BLaER1 treated with 17β-estradiol and CSF1 and Interleukin-3, amounts not matched to agents 10 nM and 100 nM (cell line): ENCODE results near the gene IRS1.
A peak's percentile ranks its signal among the peaks of the same experiment; 100 is the strongest.

ENCODE experiments used
- H3K27ac ChIP-seq, 11 experiments: shearing (Covaris generic); formaldehyde crosslinking; 2 replicates each; pipeline ENCODE4 v1.8.1; 2022
- H3K27me3 ChIP-seq, 11 experiments: shearing (Covaris generic); formaldehyde crosslinking; 2 replicates each; pipeline ENCODE4 v1.8.1; 2022
- H3K36me3 ChIP-seq, 11 experiments: shearing (Covaris generic); formaldehyde crosslinking; 2 replicates each; pipeline ENCODE4 v1.8.1; 2022
- H3K4me1 ChIP-seq, 10 experiments: shearing (Covaris generic); formaldehyde crosslinking; 2 replicates each; pipeline ENCODE4 v1.8.1; 2022
- H3K4me2 ChIP-seq, 11 experiments: shearing (Covaris generic); formaldehyde crosslinking; 2 replicates each; pipeline ENCODE4 v1.8.1; 2022
- H3K4me3 ChIP-seq, 10 experiments: shearing (Covaris generic); formaldehyde crosslinking; 2 replicates each; pipeline ENCODE4 v1.8.1; 2022
- H3K9ac ChIP-seq, 11 experiments: shearing (Covaris generic); formaldehyde crosslinking; 2 replicates each; pipeline ENCODE4 v1.8.1; 2022
- H3K9me3 ChIP-seq, 11 experiments: shearing (Covaris generic); formaldehyde crosslinking; replicated peaks in 1 of 11; 2 replicates each; pipeline ENCODE4 v1.8.1; 2022
- H4K20me1 ChIP-seq, 11 experiments: shearing (Covaris generic); formaldehyde crosslinking; 2 replicates each; pipeline ENCODE4 v1.8.1; 2022
- Cebpa-rat ChIP-seq, 11 experiments: shearing (Covaris generic); IDR thresholded peaks; 2 replicates each; pipeline ENCODE4 v1.8.1; 2022

IRS1 gene

GRCh38 chr2:226738821-226739544 is 60.6 kb downstream of the IRS1 start:
- Histone ChIP-seq H3K4me2 (no peak overlapping the region), H3K9me3 (peaks cover 0 to 11% (median 0%) of the 10 kb centered on the region in 11 experiments; a peak in 6 of 22 replicates), H3K27me3 (no peaks in the 10 kb centered on the region), H3K27ac (no peak overlapping the region), H4K20me1 (no peaks in the 10 kb centered on the region), H3K9ac (no peak overlapping the region), H3K4me3 (no peak overlapping the region), H3K36me3 (peaks cover 0 to 14% (median 0%) of the 10 kb centered on the region in 11 experiments; a peak in 1 of 22 replicates), H3K4me1 (peaks cover 0 to 4% (median 0%) of the 10 kb centered on the region in 10 experiments; a peak in 1 of 20 replicates)
- no peak for TF ChIP-seq Cebpa-rat (IDR thresholded peaks at IDR 0.05)

GRCh38 chr2:226738191-226738820 is 61.3 kb downstream of the IRS1 start:
- H3K27me3 ChIP-seq: no peaks in the 10 kb centered on the region; a peak in 1 of 22 replicates
- H4K20me1 ChIP-seq: no peaks in the 10 kb centered on the region
- peaks cover 0 to 4% (median 0%) of the 10 kb centered on the region in 10 experiments; a peak in 1 of 20 replicates for H3K4me1 ChIP-seq
- H3K27ac ChIP-seq: no peak overlapping the region
- H3K9ac ChIP-seq: no peak overlapping the region
- H3K4me3 ChIP-seq: no peak overlapping the region
- H3K4me2 ChIP-seq: no peak overlapping the region
- TF ChIP-seq Cebpa-rat (IDR thresholded peaks at IDR 0.05): 0 out of 22 replicates have a peak, but pooled peaks of 1 of the 11 experiments have one; percentile 13
- peaks cover 0 to 14% (median 0%) of the 10 kb centered on the region in 11 experiments; a peak in 1 of 22 replicates for H3K36me3 ChIP-seq
- peaks cover 0 to 11% (median 0%) of the 10 kb centered on the region in 11 experiments; a peak in 6 of 22 replicates for H3K9me3 ChIP-seq

GRCh38 chr2:226736382-226736781 is 63.2 kb downstream of the IRS1 start:
- H3K4me1 ChIP-seq: no peaks in the 10 kb centered on the region
- no peak for TF ChIP-seq Cebpa-rat (IDR thresholded peaks at IDR 0.05)

GRCh38 chr2:226733927-226734564 is 65.6 kb downstream of the IRS1 start:
- no peaks in the 10 kb centered on the region for H3K4me1 ChIP-seq
- no peak overlapping the region for H3K4me2 ChIP-seq
- TF ChIP-seq Cebpa-rat (IDR thresholded peaks at IDR 0.05): no peak

More at GRCh38 chr2:226736382-226736781, 63.2 kb downstream of the IRS1 start:
- peaks cover 0 to 11% (median 0%) of the 10 kb centered on the region in 11 experiments; a peak in 6 of 22 replicates for H3K9me3 ChIP-seq
- H3K27me3 ChIP-seq: no peaks in the 10 kb centered on the region; a peak in 1 of 22 replicates
- no peak overlapping the region for H3K4me3 ChIP-seq
- no peak overlapping the region for H3K27ac ChIP-seq
- no peak overlapping the region for H3K9ac ChIP-seq
- no peaks in the 10 kb centered on the region for H4K20me1 ChIP-seq
- H3K4me2 ChIP-seq: no peak overlapping the region
- H3K36me3 ChIP-seq: peaks cover 0 to 14% (median 0%) of the 10 kb centered on the region in 11 experiments; a peak in 1 of 22 replicates

GRCh38 chr2:226733189-226733858 is 66.3 kb downstream of the IRS1 start:
- Histone ChIP-seq H3K4me3 (no peak overlapping the region), H4K20me1 (no peaks in the 10 kb centered on the region), H3K4me2 (no peak overlapping the region), H3K4me1 (no peaks in the 10 kb centered on the region), H3K9ac (no peak overlapping the region), H3K36me3 (peaks cover 0 to 14% (median 0%) of the 10 kb centered on the region in 11 experiments; a peak in 1 of 22 replicates), H3K9me3 (peaks cover 0 to 11% (median 0%) of the 10 kb centered on the region in 11 experiments; a peak in 6 of 22 replicates), H3K27me3 (no peaks in the 10 kb centered on the region; a peak in 1 of 22 replicates), H3K27ac (no peak overlapping the region)
- no peak for TF ChIP-seq Cebpa-rat (IDR thresholded peaks at IDR 0.05)

More at GRCh38 chr2:226733927-226734564, 65.6 kb downstream of the IRS1 start:
- Histone ChIP-seq H4K20me1 (no peaks in the 10 kb centered on the region), H3K36me3 (peaks cover 0 to 14% (median 0%) of the 10 kb centered on the region in 11 experiments; a peak in 1 of 22 replicates), H3K27ac (no peak overlapping the region), H3K9me3 (peaks cover 0 to 11% (median 0%) of the 10 kb centered on the region in 11 experiments; a peak in 6 of 22 replicates), H3K4me3 (no peak overlapping the region), H3K27me3 (no peaks in the 10 kb centered on the region; a peak in 1 of 22 replicates), H3K9ac (no peak overlapping the region)

GRCh38 chr2:226732478-226733188 is 67.0 kb downstream of the IRS1 start:
- Histone ChIP-seq H3K4me2 (no peak overlapping the region), H4K20me1 (no peaks in the 10 kb centered on the region), H3K9ac (no peak overlapping the region), H3K4me1 (no peaks in the 10 kb centered on the region), H3K4me3 (no peak overlapping the region), H3K27ac (no peak overlapping the region), H3K36me3 (peaks cover 0 to 9% (median 0%) of the 10 kb centered on the region in 11 experiments; a peak in 1 of 22 replicates), H3K9me3 (peaks cover 0 to 6% (median 0%) of the 10 kb centered on the region in 11 experiments; a peak in 6 of 22 replicates), H3K27me3 (no peaks in the 10 kb centered on the region; a peak in 1 of 22 replicates)
- no peak for TF ChIP-seq Cebpa-rat (IDR thresholded peaks at IDR 0.05)

GRCh38 chr2:226730481-226730880 is 69.1 kb downstream of the IRS1 start:
- Histone ChIP-seq H3K27ac (no peak overlapping the region), H3K27me3 (peaks cover 0 to 2% (median 0%) of the 10 kb centered on the region in 11 experiments; a peak in 2 of 22 replicates), H3K36me3 (no peaks in the 10 kb centered on the region), H4K20me1 (no peaks in the 10 kb centered on the region), H3K4me2 (no peak overlapping the region), H3K4me3 (no peak overlapping the region), H3K9me3 (no peaks in the 10 kb centered on the region), H3K4me1 (peaks cover 0 to 8% (median 0%) of the 10 kb centered on the region in 10 experiments; a peak in 1 of 20 replicates), H3K9ac (no peak overlapping the region)
- TF ChIP-seq Cebpa-rat (IDR thresholded peaks at IDR 0.05): no peak

- no peak for TF ChIP-seq Cebpa-rat (IDR thresholded peaks at IDR 0.05)
- Histone ChIP-seq H3K4me2 (no peak overlapping the region), H3K27me3 (peaks cover 0 to 11% (median 0%) of the 10 kb centered on the region in 11 experiments; a peak in 2 of 22 replicates), H3K9ac (no peak overlapping the region), H3K9me3 (no peaks in the 10 kb centered on the region), H3K36me3 (no peaks in the 10 kb centered on the region), H3K27ac (no peak overlapping the region), H3K4me3 (no peak overlapping the region), H4K20me1 (no peaks in the 10 kb centered on the region), H3K4me1 (peaks cover under 1 to 17% (median 4%) of the 10 kb centered on the region in 10 experiments; a peak in 19 of 20 replicates)
Observed at GRCh38 chr2:226728996-226729395, 70.6 kb downstream of the IRS1 start.
